Activated CD8-positive, alpha-beta memory T cell treated with anti-CD3 and anti-CD28 coated beads for 36 hours (primary cell): ENCODE measurements around the gene CDON. TPM values are rescaled to one million over a fixed set of nuclear protein-coding genes. Genes with fewer than 3 reads are reported as not detected.
"Not testable (repeated sequence)": the region's sequence is repeated elsewhere in the genome, so short reads cannot be mapped to it uniquely, and the experiment has no call there.

Experiments used
- CTCF ChIA-PET: fragments of 350-600 bp; sonication (Branson Sonifier 250); formaldehyde crosslinking; loops from one replicate; lab custom pipeline; 2021; ENCODE audit warnings: antibody characterized with exemption; lab: Charles Lee
- POLR2A ChIA-PET: fragments of 350-600 bp; sonication (Branson Sonifier 250); formaldehyde crosslinking; loops from one replicate; lab custom pipeline; 2021; ENCODE audit warnings: antibody characterized with exemption; lab: Charles Lee
- total RNA-seq, 2 experiments: library from RNA; stranded (reverse); gene quantifications; one replicate each; pipeline ENCODE4 v1.2.3, GENCODE V29; 2021

Gene CDON
- total RNA-seq, 2 experiments from 2014 or later: 2.3 TPM

DNA sequence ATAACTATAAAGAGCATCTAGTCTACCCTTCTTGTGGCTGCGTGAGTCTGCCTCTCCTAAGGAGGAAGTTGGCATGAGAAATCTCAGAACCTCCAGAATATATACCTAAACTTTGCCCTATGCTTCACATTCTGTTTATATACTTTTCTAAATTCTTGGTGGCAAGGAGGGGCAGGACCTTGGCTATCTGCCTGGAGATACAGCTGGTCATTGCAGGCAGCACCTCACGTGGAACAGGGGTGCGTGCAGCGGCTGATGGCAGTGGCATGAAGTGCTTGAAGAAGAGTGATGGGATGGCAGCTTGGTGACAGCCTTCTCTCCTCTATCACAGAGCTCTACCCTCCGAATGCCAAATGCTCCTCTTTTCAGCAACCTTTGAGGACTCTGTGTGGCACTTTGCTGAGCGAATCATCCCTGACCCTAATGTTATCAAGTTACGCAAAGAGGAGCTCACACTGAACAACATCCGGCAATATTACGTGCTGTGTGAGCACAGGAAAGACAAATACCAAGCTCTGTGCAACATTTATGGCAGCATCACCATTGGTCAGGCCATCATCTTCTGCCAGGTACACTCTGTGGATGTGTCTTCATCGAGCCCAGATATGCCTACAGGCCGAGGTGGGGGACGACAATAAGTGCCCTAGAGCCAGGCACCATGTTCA lies 145.9 kb downstream of the CDON start:
- ChIA-PET CTCF (no interaction called here), POLR2A (no interaction called here)

GRCh38 chr11:125914601-125915000 lies 148.1 kb downstream of the CDON start:
- POLR2A ChIA-PET, CTCF ChIA-PET: not testable (repeated sequence)

DNA sequence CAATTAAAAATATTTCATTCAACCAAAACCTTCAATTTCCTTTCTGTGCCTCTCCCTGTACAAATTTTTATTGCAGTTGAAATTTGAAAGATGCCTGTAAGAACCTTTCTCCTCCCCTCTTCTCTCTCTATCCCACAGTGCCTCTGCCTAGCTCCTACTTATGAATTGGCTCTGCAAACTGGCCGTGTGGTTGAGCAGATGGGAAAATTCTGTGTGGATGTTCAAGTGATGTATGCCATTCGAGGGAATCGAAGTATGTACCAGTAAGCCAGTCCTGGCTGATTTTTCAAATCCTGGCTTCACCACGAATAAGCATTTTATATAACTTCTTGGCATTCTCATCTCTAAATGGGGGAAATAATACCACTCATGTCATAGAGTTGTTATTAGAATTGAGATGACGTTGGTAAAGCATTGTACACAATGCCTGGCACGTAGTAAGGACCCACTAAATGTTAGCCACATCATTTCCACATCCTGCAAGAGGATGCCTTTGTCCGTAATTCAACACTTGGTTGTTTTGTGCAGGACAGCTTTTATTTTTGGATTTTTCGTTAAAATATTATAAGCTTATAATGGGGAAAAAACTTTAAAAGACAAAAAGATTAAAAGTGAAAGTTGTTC lies 152.3 kb downstream of the CDON start:
- ChIA-PET POLR2A (no interaction called here), CTCF (no interaction called here)

Other genes starting within 250 kb of the CDON start
- not detected for gene PATE4, start 229.6 kb downstream of the CDON start, total RNA-seq
- gene HYLS1, start 175.2 kb downstream of the CDON start, total RNA-seq: 1 to 10 TPM; 5.2 to 5.7 TPM
- 10 to 100 TPM; 18.0 to 18.3 TPM for gene PUS3, start 159.7 kb downstream of the CDON start, total RNA-seq
- under 1 TPM in 1 of 2 experiments, not detected in 1; 0.27 TPM for gene DDX25, start 158.4 kb downstream of the CDON start, total RNA-seq
- gene VSIG10L2, start 116.8 kb downstream of the CDON start, total RNA-seq: not detected
- gene RPUSD4, start 148.8 kb upstream of the CDON start, total RNA-seq: 10 to 100 TPM; 46.9 to 49.3 TPM
- gene FAM118B, start 148.9 kb upstream of the CDON start, total RNA-seq: 10 to 100 TPM; 16.0 to 17.5 TPM
- 100 to 1,000 TPM; 160 to 167 TPM for gene SRPRA, start 206.0 kb upstream of the CDON start, total RNA-seq
- 10 to 100 TPM; 49.2 to 51.6 TPM for gene FOXRED1, start 206.3 kb upstream of the CDON start, total RNA-seq
- gene TIRAP, start 220.2 kb upstream of the CDON start, total RNA-seq: 10 to 100 TPM in 1 of 2 experiments, 1 to 10 TPM in 1; 9.8 to 10.1 TPM
- gene DCPS, start 241.2 kb upstream of the CDON start, total RNA-seq: 10 to 100 TPM; 39.2 to 39.3 TPM